ENCODE data around the gene UBE2J2.

The UBE2J2 gene

DNA sequence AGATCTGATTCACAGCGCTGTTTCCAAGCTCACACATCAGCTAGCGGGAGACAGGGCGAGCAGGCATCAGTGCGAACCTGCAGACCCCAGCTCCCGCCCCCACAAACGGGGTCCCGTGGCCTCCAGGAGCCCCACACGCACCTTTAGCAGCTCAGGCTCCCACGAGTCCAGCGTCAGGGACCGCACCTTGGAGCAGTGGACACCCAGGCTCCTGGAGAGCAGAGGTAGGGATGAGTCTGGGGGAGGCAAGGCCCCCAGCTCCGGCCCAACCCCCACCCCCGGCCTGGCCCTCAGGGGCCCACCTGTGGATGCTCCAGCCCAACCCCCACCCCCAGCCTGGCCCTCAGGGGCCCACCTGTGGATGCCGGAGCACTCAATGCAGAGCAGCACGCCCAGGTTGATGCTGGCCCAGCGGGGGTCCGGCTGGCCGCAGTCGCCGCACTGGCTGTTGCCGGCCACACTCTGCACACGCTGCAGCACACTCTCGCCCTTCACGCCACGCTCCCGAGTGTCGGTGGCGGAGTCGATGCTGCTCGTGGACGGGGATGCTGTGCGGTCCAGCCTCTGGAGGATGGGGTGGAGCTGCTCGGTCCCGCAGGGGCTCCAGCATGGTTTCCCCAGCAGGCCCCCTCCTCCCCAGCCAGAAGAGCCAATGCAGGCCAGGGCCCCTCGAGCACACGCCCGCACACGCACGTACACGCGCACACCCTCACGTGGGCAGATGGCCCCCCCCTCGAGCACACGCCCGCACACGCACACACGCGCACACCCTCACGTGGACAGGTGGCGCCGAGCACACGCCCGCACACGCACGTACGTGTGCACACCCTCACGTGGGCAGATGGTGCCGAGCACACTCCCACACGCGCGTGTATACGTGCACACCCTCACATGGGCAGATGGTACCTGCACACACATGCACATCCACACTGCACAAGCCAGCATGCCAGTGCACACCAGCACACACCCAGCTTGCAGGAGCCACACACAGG lies 22.7 kb upstream of the UBE2J2 start:
- DNase-seq (ENCODE audit: low read depth in 2 of 3, low spot score in 2 of 3): no peak

DNA sequence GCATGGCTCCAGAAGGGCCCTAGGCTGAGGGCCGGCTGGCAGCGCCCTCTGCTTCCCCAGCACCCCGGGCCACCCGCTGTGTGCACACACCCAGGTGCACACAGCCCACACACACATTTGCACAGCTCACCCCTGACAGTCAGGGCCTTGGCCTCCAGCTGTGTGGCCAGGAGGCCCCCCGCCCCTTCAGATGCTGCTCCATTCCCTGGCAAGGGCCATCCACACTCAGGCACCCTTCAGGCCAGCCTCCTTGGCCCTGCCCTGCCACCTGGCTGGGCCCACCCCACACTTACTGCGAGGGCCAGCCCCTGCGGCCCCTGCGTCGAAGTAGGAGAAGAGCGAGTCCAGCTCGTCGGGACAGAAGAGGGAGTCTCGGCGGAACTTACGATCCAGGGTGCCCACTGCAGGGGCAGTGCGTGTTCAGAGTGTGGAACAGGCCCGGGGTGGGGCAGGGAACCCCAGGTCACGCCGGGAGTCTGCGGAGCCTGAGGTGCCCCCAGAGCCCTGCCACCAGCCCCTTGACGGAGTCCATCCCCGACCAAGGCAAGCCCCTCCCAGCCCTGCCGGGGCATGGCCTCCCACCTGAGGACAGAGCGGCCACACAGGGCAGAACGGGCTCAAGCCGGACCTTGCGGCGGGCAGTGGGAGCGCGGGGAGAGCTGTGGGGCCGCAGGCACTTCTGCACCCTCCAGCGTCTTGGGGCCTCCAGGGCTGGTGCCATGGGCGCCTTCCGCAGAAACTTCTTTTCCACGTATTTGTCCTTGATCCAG lies 21.7 kb upstream of the UBE2J2 start:
- DNase-seq (ENCODE audit: low read depth in 2 of 3, low spot score in 2 of 3): no peak

DNA sequence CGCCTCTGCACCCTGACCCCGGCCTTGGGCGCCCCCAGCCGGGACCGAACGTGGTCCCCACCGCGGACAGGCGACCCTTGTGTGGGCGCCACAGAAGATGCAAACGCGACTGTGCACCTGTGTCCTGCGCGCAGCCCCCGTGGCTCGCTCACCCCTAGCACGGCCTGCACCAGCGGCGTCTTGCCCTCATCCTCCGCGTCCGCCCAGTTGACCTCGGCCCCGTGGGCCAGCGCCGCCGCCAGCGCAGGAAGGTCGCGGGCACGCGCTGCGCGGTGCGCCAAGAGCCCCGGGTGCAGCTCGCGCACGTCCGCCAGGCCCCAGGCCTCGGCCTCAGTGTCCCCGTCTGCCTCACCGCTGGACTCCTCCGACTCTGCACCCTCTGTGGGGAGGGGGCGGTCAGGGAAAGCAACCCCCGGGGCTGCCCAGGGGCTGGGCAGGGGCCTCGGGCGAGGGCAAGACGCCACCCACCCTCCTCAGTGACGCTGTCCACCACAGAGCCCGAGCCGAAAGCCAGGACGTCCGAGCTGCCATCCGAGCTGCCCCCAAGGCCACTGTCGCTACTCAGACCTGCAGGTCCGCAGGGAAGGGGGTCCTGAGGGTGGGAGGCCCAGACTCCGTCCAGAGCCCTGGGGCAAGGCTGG lies 20.7 kb upstream of the UBE2J2 start:
- no peak for DNase-seq (ENCODE audit: low read depth in 2 of 3, low spot score in 2 of 3)

DNA sequence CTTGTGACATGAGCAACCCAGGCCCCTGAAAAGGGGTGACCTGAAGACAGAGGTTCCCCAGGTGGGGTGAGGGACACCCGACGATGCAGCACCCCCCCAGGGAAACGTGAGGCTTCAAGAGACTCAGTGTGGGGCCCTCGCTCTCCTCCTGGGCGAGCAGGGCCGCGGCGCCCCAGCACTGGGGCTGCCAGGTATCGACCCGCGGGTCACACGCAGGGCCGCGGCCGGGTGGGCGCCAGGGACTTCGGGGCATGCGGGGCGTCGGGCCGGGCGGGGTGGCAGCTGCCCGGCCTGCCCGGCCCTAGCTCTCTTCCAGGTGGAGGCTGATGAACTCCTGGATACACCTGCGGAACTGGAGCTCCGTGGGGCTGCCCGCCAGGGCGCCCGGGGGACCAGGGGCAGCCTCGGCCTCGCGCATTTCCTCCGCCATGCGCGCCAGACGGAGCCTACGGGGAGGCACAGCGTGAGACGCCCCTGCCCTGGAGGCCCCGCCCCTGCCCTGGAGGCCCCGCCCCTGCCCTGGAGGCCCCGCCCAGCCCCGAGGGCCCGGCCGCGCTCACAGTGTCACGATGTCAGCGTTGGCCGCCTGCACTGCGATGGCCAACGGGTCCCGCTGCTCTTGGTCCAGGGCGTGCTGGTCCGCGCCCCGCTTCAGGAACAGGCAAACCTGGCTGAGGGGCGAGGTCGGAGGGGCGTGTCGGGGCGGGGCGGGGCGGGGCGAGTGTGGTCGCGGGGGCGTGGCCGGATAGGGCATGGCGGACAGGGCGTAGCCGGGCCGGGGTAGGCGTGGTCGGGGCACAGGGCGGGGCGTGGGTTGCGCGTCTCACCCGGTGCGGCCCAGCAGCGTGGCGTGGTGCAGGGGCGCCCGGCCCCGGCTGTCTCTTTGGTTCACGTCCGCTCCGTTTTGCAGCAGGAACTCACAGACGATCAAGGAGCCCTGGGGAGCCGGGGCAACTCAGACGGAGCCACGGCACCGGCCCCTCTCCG lies 19.9 kb upstream of the UBE2J2 start:
- DNase-seq (ENCODE audit: low read depth in 2 of 3, low spot score in 2 of 3): no peak

DNA sequence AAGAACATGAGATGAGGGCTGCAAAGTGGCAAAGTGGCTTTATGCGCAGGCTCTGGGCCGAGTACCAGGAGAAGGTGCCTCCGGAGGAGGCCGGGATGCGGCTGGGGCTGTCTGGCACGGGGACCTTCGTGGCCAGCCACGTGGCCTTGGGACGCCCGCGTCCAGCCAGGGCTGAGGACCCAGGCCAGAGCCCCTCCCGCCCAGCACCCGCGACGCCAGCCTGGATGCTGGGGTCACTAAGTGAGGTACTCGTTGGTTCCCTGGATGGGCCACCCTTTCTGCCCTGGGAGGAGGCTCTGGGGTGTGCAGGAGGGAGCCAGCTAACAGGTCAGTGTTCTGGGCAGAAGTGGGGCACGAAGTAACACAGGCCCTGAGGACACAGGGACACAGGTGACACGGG lies 19.2 kb upstream of the UBE2J2 start:
- DNase-seq (ENCODE audit: low read depth in 2 of 3, low spot score in 2 of 3): no peak

DNA sequence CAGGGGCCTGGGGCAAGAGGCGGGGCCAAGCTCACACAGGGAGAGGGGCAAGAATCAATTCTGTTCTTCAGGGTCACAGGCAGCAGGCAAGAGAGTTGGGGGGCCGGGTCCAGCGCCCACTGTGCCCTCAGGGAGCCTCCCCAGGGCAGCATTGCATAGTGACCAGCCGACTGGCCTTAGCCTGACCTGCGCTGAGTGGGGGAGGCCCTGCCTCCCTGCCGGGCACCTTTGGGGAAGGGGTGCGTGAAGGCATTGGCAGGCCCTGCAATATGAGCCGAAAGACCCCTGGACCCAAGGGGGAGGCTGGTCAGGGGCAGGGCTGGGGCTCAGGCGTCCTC lies 18.8 kb upstream of the UBE2J2 start:
- no peak for DNase-seq (ENCODE audit: low read depth in 2 of 3, low spot score in 2 of 3)

DNA sequence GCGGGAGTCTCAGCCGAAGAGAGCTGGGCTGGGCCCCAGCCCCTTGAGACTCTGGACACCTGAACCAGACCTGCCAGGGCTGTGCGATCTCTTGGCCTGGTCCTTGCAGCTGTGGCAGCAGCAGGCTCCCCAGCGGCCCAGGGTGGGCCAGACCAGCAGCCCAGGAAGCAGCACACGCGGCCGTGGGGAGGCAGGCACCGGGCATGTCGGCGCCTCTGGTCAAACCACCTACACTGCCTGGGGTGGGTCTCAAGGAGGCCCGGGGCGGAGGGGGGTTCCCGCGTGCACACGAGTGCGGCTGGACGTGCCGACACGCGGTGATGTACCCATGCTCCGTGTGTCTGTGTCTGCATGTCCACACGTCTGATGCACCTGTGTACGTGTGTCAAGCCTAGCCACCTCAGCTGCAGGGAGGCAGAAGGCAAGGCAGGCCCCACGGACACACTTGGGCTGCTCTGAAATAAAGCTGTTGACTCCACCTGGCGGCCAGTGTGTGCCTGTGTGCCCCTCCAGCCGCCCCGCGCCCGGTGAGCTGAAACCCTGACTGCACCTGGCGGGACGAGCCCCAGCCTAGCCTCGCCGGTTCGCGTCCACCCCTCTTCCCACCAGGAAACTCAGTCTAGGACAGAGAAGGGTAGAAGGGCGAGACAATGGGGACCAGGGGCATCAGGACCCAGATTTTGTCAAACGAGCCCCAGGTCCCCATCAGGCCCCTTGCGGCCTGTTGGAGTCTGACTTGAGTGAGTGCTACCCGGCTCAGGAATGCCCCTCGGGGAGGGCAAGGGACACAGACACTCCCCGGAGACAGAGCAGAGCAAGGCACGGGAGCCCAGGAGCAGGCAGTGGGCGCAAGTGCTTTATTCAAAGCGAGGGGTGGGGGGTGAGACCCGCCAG lies 18.1 kb upstream of the UBE2J2 start:
- DNase-seq (ENCODE audit: low read depth in 2 of 3, low spot score in 2 of 3): no peak

DNA sequence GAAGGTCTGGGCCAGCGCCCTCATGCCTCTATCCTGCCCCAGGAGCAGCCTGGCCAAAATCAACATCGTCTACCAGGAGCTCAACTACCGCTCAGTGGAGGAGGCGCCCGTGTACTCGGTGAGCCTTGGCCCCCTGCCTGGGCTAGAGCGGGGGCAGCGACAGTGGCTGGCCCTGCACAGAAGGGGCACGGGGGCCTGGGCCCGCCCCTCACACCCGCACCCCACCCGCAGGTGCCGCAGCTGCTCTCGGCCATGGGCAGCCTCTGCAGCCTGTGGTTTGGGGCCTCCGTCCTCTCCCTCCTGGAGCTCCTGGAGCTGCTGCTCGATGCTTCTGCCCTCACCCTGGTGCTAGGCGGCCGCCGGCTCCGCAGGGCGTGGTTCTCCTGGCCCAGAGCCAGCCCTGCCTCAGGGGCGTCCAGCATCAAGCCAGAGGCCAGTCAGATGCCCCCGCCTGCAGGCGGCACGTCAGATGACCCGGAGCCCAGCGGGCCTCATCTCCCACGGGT lies 17.4 kb upstream of the UBE2J2 start:
- DNase-seq (ENCODE audit: low read depth in 2 of 3, low spot score in 2 of 3): no peak

DNA sequence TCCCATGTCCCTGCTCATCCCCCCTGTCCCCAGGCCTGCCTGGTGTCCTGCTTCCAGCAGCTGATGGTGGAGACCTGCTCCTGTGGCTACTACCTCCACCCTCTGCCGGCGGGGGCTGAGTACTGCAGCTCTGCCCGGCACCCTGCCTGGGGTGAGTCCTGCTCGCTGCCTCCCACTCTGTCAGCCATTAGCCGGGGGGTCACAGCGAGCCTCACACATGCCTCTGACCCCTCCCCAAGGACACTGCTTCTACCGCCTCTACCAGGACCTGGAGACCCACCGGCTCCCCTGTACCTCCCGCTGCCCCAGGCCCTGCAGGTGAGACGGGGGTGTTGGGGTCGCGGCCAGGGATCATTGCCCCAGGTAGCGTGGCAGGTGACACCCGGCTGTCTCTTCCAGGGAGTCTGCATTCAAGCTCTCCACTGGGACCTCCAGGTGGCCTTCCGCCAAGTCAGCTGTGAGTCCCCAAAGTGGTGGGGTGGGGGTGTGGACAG lies 16.6 kb upstream of the UBE2J2 start:
- no peak for DNase-seq (ENCODE audit: low read depth in 2 of 3, low spot score in 2 of 3)

DNA sequence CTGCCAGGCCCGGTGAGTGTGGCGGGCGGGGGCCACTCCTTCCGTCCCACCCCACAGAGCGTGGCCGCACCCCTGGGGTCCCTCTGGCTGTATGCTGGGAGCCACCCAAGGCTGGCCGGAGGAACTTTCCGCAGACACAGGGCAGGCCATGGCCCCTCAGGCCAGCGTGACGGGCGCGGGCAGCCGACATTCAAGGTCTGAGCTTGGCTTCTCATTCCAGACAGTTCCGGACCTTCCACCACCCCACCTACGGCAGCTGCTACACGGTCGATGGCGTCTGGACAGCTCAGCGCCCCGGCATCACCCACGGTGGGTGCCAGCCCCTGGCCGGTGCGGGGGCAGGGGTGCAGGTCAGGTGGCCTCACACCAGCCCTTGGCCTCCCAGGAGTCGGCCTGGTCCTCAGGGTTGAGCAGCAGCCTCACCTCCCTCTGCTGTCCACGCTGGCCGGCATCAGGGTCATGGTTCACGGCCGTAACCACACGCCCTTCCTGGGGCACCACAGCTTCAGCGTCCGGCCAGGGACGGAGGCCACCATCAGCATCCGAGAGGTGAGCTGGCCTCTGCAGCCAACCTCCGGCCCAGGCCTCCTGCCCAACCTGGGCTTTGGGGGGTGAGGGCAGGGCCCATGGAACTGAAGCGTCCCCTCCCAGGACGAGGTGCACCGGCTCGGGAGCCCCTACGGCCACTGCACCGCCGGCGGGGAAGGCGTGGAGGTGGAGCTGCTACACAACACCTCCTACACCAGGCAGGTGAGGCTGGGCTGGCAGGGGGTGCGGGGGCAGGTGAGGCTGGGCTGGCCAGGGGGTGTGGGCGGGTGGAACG lies 13.8 kb upstream of the UBE2J2 start:
- DNase-seq (ENCODE audit: low read depth in 2 of 3, low spot score in 2 of 3): no peak

DNA sequence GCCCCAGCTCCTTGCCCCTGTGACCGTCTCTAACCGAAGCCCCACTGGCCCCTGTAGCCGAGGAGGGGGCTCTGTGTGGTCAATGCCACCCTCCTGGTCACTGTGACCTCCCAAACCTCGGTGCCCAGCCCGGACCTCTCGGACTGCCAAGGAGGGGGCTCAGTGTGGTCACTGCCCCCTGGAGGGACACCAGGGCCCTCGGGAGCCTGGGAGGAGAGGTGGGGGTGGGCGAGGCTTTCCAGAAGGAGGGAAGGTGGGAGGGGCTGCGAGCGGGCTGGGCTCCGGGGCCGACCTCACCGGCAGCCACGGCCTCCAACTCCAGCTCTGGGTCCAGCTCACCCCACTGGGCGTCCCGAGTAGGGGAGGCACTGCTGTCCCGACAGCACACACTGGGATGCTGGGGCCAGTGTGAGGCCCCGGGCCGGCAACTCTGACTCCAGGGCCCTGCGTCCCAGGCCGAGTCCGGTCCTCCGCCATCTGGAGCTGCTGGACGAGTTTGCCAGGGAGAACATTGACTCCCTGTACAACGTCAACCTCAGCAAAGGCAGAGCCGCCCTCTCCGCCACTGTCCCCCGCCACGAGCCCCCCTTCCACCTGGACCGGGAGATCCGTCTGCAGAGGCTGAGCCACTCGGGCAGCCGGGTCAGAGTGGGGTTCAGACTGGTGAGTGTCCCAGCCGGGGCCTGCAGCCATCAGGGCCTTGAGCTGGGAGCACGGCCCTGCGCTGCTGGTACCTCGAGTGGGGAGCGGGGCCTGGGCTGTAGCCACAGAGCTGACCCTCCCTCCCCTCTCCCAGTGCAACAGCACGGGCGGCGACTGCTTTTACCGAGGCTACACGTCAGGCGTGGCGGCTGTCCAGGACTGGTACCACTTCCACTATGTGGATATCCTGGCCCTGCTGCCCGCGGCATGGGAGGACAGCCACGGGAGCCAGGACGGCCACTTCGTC lies 12.9 kb upstream of the UBE2J2 start:
- no peak for DNase-seq (ENCODE audit: low read depth in 2 of 3, low spot score in 2 of 3)

DNA sequence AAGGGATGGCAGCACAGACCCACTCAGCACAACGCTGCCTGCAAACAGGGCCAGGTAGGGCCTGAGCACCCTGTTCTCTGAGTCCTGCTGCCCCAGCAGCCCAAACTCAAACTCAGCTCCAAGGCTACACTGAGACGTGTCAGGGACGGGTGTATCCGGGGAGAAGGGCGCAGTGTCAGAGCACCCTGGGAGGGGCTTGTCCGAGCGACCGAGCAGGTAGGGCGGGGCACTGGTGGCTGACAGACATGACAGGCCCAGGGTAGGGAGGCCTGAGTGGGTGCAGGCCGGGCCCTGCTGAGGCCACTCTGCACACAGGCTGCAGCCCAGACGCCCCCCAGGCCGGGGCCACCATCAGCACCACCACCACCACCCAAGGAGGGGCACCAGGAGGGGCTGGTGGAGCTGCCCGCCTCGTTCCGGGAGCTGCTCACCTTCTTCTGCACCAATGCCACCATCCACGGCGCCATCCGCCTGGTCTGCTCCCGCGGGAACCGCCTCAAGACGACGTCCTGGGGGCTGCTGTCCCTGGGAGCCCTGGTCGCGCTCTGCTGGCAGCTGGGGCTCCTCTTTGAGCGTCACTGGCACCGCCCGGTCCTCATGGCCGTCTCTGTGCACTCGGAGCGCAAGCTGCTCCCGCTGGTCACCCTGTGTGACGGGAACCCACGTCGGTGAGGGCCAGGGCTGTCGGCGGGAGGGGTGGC lies 12.1 kb upstream of the UBE2J2 start:
- DNase-seq (ENCODE audit: low read depth in 2 of 3, low spot score in 2 of 3): no peak

DNA sequence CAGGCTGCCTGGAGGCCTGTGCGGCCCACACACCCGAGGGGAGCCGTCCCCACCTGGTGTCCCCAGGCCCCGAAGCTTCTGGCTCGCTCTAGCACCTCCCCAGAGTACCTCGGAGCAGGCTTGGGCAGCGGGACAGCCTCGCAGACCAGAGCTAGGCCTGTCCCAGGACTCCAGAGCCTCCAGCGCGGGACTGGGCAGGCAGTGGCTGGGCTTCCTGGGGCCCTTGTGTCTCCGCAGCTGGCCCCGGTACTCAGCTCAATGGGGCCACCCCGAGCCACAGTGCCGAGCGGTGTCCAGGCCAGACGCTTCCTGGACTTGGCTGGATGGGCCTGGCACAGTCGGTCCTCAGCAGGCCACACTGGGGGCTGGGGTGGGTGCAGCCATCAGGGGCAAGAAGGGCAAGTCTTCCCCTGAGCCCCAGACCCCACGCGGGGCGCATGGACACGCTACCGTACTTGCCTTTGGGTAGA lies 11.5 kb upstream of the UBE2J2 start:
- DNase-seq (ENCODE audit: low read depth in 2 of 3, low spot score in 2 of 3): no peak

DNA sequence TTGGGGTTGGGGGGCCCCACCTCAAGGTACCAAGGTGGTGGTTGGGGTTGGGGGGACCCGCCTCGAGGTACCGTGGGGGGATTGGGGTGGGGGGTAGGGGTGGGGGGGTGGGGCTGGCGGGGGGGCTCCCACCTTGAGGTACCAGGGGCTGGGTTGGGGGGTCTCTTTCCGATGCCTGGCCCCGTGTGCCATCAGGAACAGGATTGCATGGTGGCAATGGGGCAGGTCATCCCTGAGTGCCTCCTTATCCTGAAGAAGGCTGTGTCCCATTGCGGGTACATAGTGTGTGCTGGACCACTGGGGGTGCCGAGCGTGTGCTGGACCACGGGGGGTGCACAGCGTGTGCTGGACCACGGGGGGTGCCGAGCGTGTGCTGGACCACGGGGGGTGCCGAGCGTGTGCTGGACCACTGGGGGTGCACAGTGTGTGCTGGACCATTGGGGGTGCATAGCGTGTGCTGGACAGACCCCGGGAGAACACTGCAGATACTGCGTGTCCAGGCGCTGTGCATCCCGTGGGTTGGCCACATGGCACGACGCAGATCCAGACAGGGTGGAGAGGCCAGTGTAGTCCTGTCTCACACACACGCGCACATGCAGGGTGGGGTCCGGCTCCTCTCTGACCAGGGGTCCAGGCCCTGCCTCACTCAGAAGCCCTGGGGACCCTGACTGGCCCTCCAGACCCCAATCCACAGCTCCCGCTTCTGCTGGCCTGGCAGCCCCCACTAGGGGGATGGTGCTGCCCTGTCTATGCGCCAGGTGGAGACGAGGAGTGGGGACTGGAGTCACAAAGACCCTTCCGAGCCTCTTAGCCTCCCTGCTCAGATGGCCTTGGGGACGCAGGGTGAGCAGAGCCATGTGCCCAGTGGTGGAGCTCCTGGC lies 10.8 kb upstream of the UBE2J2 start:
- DNase-seq (ENCODE audit: low read depth in 2 of 3, low spot score in 2 of 3): no peak

DNA sequence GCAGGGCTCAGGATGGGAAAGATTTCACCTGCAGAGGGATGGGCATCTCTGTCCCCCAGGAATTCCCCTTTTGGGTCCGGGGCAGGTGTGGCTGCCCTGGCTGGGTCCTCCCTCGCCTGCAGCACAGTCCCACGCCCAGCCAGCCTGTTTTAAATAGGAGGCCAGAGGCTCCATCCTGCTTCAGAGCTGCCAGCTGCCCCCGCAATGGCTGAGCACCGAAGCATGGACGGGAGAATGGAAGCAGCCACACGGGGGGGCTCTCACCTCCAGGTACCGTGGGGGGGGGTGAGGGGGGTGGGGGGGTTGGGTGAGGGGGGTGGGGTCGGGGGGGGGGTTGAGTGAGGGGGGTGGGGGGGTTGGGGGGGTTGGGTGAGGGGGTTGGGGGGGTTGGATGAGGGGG lies 10.2 kb upstream of the UBE2J2 start:
- no peak for DNase-seq (ENCODE audit: low read depth in 2 of 3, low spot score in 2 of 3)

DNA sequence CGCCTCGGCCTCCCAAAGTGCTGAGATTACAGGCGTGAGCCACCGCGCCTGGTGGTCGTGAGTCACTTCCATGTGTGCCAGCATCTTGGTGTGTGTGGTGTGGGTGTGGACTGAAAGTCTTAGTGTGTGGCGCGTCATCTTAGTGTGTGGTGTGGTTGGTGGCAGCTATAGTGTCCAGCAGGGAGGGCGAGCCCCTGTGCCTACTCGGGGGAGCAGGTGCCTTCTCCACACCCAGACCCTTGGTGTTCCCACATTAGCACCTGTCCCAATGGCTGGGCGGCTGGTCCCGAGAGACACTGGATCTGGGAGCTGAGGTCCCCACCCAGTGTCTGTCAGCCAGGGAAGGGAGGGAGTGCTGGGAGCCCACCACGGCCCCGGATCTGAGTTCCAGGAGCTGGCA lies 9.3 kb upstream of the UBE2J2 start:
- DNase-seq (ENCODE audit: low read depth in 2 of 3, low spot score in 2 of 3): no peak

All from activated CD8-positive, alpha-beta memory T cell treated with anti-CD3 and anti-CD28 coated beads for 48 hours (primary cell).